Measurements from ENCODE around the gene RIPPLY1.
"Not testable (repeated sequence)": the region's sequence is repeated elsewhere in the genome, so short reads cannot be mapped to it uniquely, and the experiment has no call there.

Gene RIPPLY1

DNA sequence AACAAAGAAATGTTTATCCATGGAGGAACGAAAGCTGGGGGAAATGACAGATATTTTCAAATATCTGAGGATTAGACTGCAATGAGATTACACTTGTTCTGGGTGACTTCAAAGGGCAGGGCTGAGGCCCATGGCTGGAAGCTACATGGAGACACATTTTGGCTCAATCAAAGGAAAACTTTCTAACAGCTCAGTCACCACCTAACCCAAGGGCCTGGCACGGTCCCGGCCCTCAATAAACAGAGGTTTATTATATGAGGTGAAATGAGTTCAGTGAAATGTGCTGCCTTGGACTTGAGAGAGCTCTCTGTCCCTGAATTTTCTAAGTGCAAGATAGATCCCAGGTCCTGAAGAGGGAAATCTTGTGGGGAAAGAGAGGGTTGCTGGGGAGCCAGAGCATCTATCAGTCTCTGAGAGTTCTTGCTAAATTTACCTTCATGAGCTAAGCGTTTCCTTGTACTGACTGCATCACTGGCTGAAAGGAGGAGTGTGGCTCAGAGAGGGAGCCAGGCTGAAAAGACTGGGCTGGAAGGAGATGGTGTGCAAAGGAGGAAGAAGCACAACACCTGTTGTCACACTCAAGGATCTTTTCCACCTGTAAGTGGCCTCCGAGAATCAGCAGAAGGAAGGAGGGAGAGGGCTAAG lies 2.0 kb upstream of the RIPPLY1 start:
- DNase-seq = no peak

- no peak for DNase-seq
Observed at GRCh38 chrX:106903856-106904528, 851 bp upstream of the RIPPLY1 start.

GRCh38 chrX:106902684-106903083 lies 457 bp downstream of the RIPPLY1 start:
- no peak for DNase-seq

DNA sequence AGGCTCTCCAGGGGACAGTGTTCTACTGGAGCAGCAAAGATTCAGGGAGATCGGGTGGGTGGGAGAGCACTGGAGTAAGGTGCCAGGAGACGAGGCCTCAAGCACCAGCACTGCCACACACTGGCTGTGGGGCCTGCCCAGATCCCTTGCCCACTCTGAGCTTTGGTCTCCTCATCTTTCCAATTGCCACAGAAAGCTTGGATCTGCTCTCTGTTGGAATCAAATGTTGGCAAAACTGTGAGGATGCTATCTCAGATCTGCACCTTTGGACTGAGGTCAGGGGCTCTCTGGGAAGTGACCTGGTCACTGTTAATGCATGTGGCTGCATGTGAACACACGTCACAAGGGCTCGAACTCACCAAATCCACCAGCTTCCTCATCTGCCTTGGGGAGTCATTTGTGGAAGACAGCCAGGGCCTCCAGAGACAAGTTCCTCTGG lies 1.3 kb downstream of the RIPPLY1 start:
- DNase-seq = no peak

GRCh38 chrX:106901341-106901740 lies 1.8 kb downstream of the RIPPLY1 start:
- no peak for DNase-seq

DNA sequence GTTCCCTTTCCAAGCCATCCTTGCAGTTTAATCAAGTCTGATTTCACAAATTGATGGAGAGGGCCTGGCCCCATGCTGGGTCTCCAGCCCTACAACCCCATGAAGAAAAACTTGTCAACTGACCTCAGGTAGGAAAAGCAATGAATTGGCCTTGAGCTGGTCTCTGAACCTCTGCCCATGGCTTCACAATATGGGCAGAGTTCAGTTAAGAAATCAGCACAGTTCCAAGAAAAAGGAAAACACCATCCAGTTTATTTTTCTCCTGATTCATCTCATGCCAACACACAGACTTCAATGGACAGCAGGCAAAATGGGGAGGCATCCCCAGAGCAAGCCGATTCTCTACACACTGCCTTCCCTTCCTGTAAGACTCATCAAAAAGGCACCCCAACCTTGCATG lies 3.3 kb downstream of the RIPPLY1 start:
- no peak for DNase-seq

- no peak for DNase-seq
Observed at GRCh38 chrX:106899276-106899675, 3.9 kb downstream of the RIPPLY1 start.

DNA sequence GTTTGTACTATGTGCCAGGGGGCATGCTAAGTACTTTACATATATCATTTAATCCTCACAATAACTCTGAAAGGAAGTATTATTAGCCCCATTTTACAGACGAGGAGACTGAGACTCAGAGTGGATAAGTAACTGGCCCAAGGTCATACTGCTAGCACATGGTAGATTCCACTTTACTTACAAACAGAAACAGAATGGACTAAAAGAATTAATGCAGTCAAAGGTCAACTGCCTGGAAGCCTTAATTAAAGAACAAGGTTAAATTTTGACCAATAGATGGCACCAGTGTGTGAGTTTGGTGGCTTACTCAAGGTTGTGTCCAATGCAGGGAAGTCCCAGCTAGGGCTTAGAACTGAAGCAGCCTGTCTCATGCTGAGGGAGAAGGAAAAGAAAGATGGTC lies 4.7 kb downstream of the RIPPLY1 start:
- DNase-seq = no peak

DNA sequence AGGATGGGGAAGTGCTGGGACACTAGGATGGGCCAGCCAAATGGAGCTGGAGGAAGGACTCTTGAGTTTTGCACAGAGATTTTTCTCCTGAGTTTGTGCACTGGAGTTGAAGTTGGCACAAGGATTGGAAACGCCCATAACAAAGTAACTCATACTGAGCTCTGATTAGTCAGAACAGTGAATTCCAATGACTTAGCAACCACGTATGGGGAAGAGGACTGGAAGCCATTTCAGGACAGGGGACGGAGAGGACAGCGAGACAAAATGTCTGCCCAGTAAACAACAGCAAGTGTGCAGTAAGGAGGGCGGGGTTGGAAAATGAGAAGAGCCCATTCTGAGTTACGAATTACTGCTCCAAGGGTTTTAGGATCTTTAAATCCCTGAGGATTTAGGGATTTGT lies 5.9 kb downstream of the RIPPLY1 start:
- DNase-seq = no peak

- peak; percentile 28 for DNase-seq
Observed at GRCh38 chrX:106894978-106895452, 8.1 kb downstream of the RIPPLY1 start.

DNA sequence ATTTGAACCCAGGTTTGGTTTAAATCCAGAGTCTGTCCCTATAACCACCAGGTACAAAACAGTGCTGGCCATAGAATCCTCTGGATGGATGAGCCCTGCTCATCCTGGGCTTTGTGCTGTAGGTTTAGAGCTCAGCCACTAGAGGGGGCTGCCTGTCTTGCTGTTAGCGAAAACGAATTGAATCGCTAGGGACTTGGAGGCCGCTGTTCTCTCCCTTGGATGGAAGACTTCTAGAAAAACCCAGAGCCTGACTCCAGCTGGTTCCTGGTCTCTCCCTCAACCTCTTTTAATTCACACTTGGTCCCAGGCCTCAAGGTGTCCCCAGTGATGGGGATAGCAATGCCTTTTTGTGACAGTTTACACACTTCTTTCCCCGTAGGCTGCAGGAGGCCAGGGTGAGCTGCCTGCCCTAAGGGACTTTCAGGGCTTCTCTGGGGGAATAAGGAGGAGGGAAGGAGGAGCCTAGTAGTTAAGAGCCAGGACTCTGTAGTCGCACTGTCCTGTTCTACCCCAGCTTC lies 8.7 kb downstream of the RIPPLY1 start:
- DNase-seq = peak; percentile 49

DNA sequence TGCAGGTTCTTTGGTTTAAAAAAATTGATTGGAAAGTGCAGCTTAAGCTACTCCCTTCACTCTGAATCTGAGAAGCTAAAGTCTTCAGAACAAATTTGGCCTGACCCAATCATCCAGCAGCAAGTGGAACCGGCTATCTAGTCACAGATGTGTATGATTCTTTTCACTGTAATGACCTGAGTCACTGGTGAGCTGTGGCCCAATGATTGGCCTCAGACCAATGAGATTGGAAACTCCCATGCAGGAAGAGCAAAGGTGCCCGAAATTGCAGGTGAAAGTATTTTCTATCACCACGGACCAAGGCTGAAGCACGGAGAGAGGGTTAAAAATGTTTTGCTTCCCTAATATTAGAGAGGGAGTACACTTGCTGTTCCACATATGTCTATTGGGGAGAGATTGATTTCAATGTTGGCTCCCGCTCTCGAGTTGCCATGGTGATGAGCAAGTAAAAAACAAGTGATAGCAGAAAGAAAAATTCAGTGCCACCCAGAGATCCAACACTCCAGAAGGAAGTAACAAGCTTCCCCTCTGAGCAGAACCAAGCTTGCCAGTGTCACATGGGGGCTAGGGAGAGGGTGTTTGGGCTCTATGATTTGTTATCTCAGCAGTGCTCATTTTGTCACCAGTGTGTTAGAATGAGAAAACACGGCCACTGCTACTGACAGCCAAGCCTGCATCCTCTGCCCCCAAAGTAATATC lies 11.2 kb downstream of the RIPPLY1 start:
- no peak for DNase-seq

DNA sequence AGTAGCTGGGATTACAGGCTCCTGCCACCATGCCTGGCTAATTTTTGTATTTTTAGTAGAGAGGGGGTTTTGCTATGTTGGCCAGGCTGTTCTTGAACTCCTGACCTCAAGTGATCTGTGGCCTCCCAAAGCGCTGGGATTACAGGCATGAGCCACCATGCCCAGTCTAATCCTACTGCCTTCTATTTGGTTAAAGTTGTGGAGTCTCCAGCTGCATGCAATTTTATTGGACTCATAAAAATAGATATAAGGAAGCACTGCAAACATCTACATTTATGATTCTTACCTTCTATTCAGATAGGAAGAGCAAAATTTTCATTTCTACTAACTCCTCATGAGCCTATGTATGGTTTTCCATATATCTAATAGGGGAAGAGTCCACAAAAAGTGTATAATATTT lies 13.7 kb downstream of the RIPPLY1 start:
- no peak for DNase-seq

DNA sequence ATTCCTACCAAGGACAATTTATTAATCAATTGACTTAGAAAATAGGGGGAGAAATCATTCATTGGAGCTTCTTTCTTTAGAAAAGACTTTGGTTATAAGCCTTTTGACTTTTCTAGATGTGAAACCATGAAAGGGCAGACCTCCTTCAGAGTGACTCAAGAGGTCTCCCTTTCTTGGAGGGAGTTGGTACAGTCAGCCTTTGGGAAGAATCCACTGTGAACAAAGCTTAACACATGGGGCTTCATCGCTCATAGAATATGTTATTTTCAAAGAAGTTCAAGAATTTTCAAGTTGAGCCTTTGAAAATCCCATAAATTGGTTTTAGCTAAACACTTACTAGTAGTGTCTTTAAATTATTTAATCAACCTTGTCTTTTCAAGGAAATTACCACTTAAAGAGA lies 28.0 kb downstream of the RIPPLY1 start:
- DNase-seq = no peak

DNA sequence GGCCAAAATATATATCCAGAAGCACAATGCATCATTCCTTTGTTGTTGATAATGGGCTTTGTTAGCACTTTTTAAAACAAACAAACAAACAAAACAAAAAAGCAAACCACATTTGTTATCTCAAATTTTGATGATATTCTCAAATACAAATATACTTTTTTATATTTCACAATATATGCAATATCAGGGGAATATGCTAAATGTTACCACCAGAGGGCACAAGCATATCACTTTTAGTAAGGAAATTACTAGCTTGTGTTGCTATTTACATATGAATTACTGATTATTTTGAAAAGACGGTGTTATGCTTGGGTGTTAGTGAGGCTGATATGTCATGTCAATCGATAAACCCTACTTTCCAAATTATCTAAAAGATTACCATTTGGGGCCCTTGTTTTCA lies 29.1 kb downstream of the RIPPLY1 start:
- no peak for DNase-seq

DNA sequence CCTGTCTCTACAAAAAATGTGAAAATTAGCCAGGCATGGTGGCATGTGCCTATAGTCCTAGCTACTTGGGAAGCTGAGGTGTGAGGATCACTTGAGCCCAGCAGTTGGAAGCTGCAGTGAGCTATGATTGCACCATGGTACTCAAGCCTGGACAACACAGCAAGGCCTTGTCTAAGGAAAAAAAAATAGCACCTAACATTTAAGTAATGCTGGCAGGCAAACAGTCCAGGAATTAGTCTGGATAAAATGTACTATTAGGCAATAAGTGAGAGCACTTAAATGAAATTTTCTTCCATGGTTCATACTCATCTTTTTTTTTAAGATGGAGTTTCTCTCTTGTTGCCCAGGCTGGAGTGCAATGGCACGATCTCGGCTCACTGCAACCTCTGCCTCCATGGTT lies 30.3 kb downstream of the RIPPLY1 start:
- not testable (repeated sequence) for DNase-seq

DNA sequence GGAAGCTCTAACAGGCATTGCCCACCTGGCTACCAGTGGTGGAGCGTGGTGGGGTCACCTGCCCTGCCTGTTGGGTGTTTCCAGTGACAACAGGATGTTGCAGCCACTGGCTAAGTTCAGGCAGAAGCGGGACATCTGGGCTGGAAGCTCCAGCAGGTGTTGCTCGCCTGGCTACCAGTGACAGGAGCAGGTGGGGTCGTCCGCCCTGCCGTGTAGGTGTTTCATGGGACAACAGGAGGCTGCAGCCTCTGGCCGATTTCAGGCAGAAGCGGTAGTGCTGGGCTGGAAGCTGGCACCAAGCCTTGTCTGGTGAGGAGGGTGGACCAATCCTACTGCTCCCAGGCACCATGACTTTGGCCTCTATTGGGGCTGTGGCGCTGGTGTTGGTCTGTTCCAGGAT lies 39.4 kb downstream of the RIPPLY1 start:
- no peak for DNase-seq

DNA sequence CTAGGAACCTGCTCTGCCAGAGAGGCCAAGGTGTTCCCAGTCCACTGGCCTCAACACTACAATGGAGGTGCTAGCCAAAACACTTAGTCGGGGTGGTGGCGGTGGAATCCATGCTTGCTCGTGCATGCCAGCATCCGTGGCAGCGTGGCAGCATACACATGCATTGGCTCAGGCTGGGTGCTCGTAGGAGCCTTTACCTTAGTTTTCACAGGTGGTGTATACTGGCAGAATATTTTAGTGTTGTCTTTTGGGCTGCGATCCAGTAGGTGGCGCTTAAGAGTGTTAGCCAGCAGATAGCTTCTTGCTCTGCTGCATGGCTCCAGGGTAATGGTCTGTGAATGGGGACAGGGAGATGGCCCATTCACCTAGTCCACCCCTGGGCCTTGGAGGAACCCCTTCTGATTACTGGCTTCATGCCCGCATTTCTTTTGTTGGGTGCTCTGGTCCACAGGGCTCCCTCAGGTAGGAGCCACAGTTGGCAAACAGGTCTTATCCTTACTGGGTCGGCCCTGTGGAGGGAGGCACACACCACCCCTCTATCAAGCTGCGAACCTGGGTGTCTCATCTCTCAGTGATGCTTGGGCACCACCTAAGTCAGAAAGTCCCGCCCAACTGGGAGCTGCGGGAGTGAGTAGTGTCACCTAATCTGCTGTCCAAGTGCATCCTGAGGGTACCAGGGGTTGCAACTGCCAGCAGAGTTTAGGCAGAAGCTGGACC lies 40.0 kb downstream of the RIPPLY1 start:
- no peak for DNase-seq

Measured in right hindlimb (tissue), 1 donor.